Stomach smooth muscle (tissue), 2 donors: ENCODE results near the gene SND1.

ENCODE experiments used
- H3K27ac ChIP-seq: one replicate; pipeline ENCODE4 v1.7.0; 2013; ENCODE audit warnings: mild to moderate bottlenecking, low read length, inconsistent platforms
- H3K27me3 ChIP-seq, 2 donors: one replicate each; pipeline ENCODE4 v1.7.0; 2013; ENCODE audit warnings: low read length in 2 of 2; ENCODE audit not compliant: insufficient read depth in 2 of 2, control insufficient read depth in 1 of 2
- H3K36me3 ChIP-seq, 2 donors: one replicate each; pipeline ENCODE4 v1.7.0; 2013; ENCODE audit warnings: low read length in 2 of 2; ENCODE audit not compliant: control insufficient read depth in 2 of 2, insufficient read depth in 2 of 2
- H3K4me1 ChIP-seq: one replicate; pipeline ENCODE4 v1.7.0; 2013; ENCODE audit warnings: low read length; ENCODE audit not compliant: control insufficient read depth, insufficient read depth
- H3K4me3 ChIP-seq, 2 donors: one replicate each; pipeline ENCODE4 v1.7.0; 2013; ENCODE audit warnings: low read length in 2 of 2
- H3K9ac ChIP-seq, 2 donors: one replicate each; pipeline ENCODE4 v1.7.0; 2013; ENCODE audit warnings: low read length in 2 of 2, mild to moderate bottlenecking in 1 of 2
- H3K9me3 ChIP-seq, 2 donors: one replicate each; pipeline ENCODE4 v1.7.0; 2013; ENCODE audit warnings: low read length in 2 of 2; ENCODE audit not compliant: control insufficient read depth in 2 of 2
- donor health status: healthy.
- donor health status: Pancreatic carcinoma.

Gene SND1

GRCh38 chr7:127653396-127653795 is 1.4 kb downstream of the SND1 start:
- H3K27me3 ChIP-seq, result no peaks in the 10 kb centered on the region
- H3K4me3 ChIP-seq, result peak overlapping the region in 1 of 2 donors; percentile 99
- H3K4me1 ChIP-seq, result peaks cover 2% of the 10 kb centered on the region
- no peaks in the 10 kb centered on the region for H3K9me3 ChIP-seq
- H3K27ac ChIP-seq, result no peak overlapping the region
- H3K36me3 ChIP-seq, result no peaks in the 10 kb centered on the region
- H3K9ac ChIP-seq, result no peak overlapping the region

DNA sequence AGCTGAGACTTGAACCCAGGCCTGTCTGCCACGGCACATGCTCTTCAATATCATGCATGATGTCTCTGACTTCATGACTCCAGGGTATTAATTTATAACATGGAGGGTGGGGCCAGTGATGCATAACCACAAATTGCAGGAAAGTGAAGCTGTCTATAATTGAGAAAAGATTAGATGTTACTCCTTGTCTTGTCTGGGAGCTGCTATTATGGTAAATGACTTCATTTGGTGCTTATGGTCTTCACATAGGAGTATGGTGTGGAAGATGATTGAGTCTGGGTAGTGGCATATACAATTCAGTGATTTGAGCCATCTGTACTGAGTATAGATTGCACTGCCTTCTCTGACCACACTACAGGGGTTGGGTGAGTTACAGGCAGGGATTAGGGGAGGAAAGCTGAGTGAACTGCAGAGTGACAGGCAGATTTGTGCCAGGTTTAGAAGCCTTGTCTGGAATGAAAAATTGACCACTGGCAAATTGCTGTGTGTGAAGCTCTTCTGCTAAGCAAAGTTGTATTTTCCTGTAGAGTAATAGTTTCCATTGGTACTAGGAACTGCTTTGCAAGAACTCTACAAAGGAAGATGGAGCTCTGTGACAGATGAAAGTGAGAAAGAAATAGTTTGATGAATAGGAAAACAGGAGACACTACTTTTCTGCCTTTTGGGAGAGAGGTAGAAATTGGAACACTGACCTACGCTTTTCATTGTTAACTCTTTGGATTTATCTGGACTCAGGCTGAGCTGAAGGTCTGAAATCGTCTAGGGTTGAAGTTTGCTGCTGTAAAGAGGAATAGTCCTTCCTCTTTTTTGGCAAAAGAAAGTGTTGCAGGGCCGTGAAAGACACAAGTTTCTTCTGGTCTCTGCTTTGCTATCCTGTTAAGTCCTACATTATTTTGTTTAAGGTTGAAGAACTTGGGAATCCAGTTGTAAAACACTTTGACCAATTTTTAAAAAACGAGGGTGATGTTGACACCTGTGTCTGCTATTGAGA is 2.7 kb downstream of the SND1 start:
- Histone ChIP-seq H3K27me3 (no peaks in the 10 kb centered on the region), H3K4me3 (peak overlapping the region in 1 of 2 donors; percentile 37), H3K9ac (no peak overlapping the region), H3K9me3 (no peaks in the 10 kb centered on the region), H3K4me1 (peaks cover 2% of the 10 kb centered on the region), H3K27ac (no peak overlapping the region), H3K36me3 (no peaks in the 10 kb centered on the region)

- H3K4me1 ChIP-seq, result peaks cover 2% of the 10 kb centered on the region
- H3K9me3 ChIP-seq, result no peaks in the 10 kb centered on the region
- H3K27me3 ChIP-seq, result no peaks in the 10 kb centered on the region
- no peak overlapping the region for H3K4me3 ChIP-seq
- H3K36me3 ChIP-seq, result no peaks in the 10 kb centered on the region
- H3K27ac ChIP-seq, result no peak overlapping the region
- H3K9ac ChIP-seq, result no peak overlapping the region
These were observed 3.7 kb downstream of the SND1 start for GRCh38 chr7:127655720-127656119.

GRCh38 chr7:127657500-127657899 is 5.5 kb downstream of the SND1 start:
- Histone ChIP-seq H3K36me3 (no peaks in the 10 kb centered on the region), H3K27me3 (no peaks in the 10 kb centered on the region), H3K4me3 (no peak overlapping the region), H3K27ac (no peak overlapping the region), H3K9ac (no peak overlapping the region), H3K4me1 (peaks cover 2% of the 10 kb centered on the region), H3K9me3 (no peaks in the 10 kb centered on the region)

GRCh38 chr7:127658970-127659630 is 7.1 kb downstream of the SND1 start:
- H3K9me3 ChIP-seq, result no peaks in the 10 kb centered on the region
- no peaks in the 10 kb centered on the region for H3K4me1 ChIP-seq
- H3K27me3 ChIP-seq, result no peaks in the 10 kb centered on the region
- no peak overlapping the region for H3K27ac ChIP-seq
- H3K36me3 ChIP-seq, result peaks cover 0 to 3% of the 10 kb centered on the region in 2 donors
- H3K4me3 ChIP-seq, result no peak overlapping the region
- H3K9ac ChIP-seq, result no peak overlapping the region

GRCh38 chr7:127665922-127666321 is 13.9 kb downstream of the SND1 start:
- H3K4me3 ChIP-seq, result no peak overlapping the region
- no peaks in the 10 kb centered on the region for H3K4me1 ChIP-seq
- no peak overlapping the region for H3K9ac ChIP-seq
- H3K36me3 ChIP-seq, result peaks cover 2 to 6% of the 10 kb centered on the region in 2 donors
- no peaks in the 10 kb centered on the region for H3K27me3 ChIP-seq
- no peaks in the 10 kb centered on the region for H3K9me3 ChIP-seq
- H3K27ac ChIP-seq, result no peak overlapping the region

- Histone ChIP-seq H3K9ac (no peak overlapping the region), H3K4me1 (no peaks in the 10 kb centered on the region), H3K27me3 (no peaks in the 10 kb centered on the region), H3K36me3 (peaks cover 2 to 6% of the 10 kb centered on the region in 2 donors), H3K9me3 (no peaks in the 10 kb centered on the region), H3K27ac (no peak overlapping the region), H3K4me3 (no peak overlapping the region)
These were observed 14.6 kb downstream of the SND1 start for GRCh38 chr7:127666602-127667001.

- H3K9me3 ChIP-seq, result no peaks in the 10 kb centered on the region
- no peaks in the 10 kb centered on the region for H3K4me1 ChIP-seq
- peaks cover 2 to 6% of the 10 kb centered on the region in 2 donors for H3K36me3 ChIP-seq
- H3K9ac ChIP-seq, result no peak overlapping the region
- H3K27me3 ChIP-seq, result no peaks in the 10 kb centered on the region
- H3K27ac ChIP-seq, result no peak overlapping the region
- H3K4me3 ChIP-seq, result no peak overlapping the region
These were observed 15.2 kb downstream of the SND1 start for GRCh38 chr7:127667017-127667670.

- Histone ChIP-seq H3K4me3 (no peak overlapping the region), H3K9me3 (no peaks in the 10 kb centered on the region), H3K27me3 (no peaks in the 10 kb centered on the region), H3K36me3 (peaks cover 2 to 6% of the 10 kb centered on the region in 2 donors), H3K4me1 (no peaks in the 10 kb centered on the region), H3K27ac (no peak overlapping the region), H3K9ac (no peak overlapping the region)
These were observed 16.0 kb downstream of the SND1 start for GRCh38 chr7:127667759-127668530.

- Histone ChIP-seq H3K9ac (no peak overlapping the region), H3K4me3 (no peak overlapping the region), H3K27me3 (no peaks in the 10 kb centered on the region), H3K9me3 (no peaks in the 10 kb centered on the region), H3K36me3 (peaks cover 0 to 3% of the 10 kb centered on the region in 2 donors), H3K4me1 (peaks cover 4% of the 10 kb centered on the region), H3K27ac (no peak overlapping the region)
These were observed 19.3 kb downstream of the SND1 start for GRCh38 chr7:127671341-127671740.
